GM12878 (cell line): Measurements from ENCODE around the gene NPLOC4.

Source experiments
- BHLHE40 ChIP-seq, 2 experiments: fragments of 450-650 bp in 1 of 2; IDR thresholded peaks; 2 replicates each; pipeline ENCODE4 v1.6.1; 2011 to 2017; ENCODE audit warnings: low read depth in 2 of 2, borderline replicate concordance in 1 of 2, improper control_type of control experiment in 1 of 2, low read length in 1 of 2, mild to moderate bottlenecking in 1 of 2
- CBFB ChIP-seq: IDR thresholded peaks from 2 replicates; pipeline ENCODE4 v1.6.1; 2016; ENCODE audit warnings: antibody characterized with exemption, low read depth
- EZH2 ChIP-seq: IDR thresholded peaks from 2 replicates; pipeline ENCODE4 v1.6.1; 2012; ENCODE audit warnings: low read depth, mild to moderate bottlenecking, control low read depth, inconsistent platforms, low read length, borderline replicate concordance; ENCODE audit not compliant: control insufficient read depth
- LARP7 ChIP-seq: fragments of 450-650 bp; IDR thresholded peaks from 2 replicates; pipeline ENCODE4 v1.6.1; 2017; ENCODE audit warnings: mild to moderate bottlenecking
- POLR2AphosphoS5 ChIP-seq: IDR thresholded peaks from 2 replicates; pipeline ENCODE4 v1.6.1; 2011; ENCODE audit warnings: mild to moderate bottlenecking, low read length, inconsistent platforms
- RAD21 ChIP-seq: IDR thresholded peaks from 2 replicates; pipeline ENCODE4 v1.6.1; 2011; ENCODE audit warnings: mild to moderate bottlenecking, low read depth, low read length, moderate library complexity; ENCODE audit not compliant: insufficient read depth
- TAF1 ChIP-seq: IDR thresholded peaks from 2 replicates; pipeline ENCODE4 v1.6.1; 2011; ENCODE audit warnings: mild to moderate bottlenecking, low read depth, low read length, borderline replicate concordance
- TF ChIP-seq, protein P1 (sequence below): IDR thresholded peaks from 2 replicates; pipeline ENCODE4 v1.6.1; 2012; ENCODE audit warnings: mild to moderate bottlenecking, low read depth, low read length
- TF ChIP-seq, protein P2 (sequence below), 3 experiments: IDR thresholded peaks in 2 of 3; conservative IDR thresholded peaks in 1 of 3; 2 replicates each; pipeline ENCODE4 v1.5.1; 2011; ENCODE audit warnings: low read depth in 3 of 3, low read length in 3 of 3, mild to moderate bottlenecking in 3 of 3, control low read depth in 2 of 3, moderate library complexity in 2 of 3, inconsistent platforms in 1 of 3, mixed read lengths in 1 of 3; ENCODE audit not compliant: control insufficient read depth in 2 of 3, insufficient read depth in 1 of 3; ENCODE audit errors: extremely low read depth in 1 of 3

DNA sequence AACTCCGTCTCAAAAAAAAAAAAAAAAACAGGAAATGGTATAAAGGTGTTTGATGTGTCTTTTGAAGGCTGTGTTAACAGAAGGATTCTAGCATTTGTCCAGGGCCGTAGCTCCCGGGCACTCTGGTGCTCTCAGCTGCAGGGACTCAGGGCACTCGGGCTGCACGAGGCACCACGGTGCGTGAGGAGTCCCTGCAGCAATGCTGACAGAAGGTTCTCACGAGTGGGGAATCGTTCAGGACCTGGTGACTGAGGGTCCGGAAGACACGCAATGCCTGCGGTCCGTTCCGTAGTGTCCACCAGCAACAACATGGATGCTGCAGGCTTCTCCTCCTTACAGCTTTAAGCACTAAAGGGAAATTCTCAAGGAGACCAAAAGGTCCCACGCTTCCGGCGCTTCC lies 72.1 kb downstream of the NPLOC4 start:
- no peak for TF ChIP-seq EZH2
- no peak for TF ChIP-seq RAD21
- TF ChIP-seq, protein P1, sequence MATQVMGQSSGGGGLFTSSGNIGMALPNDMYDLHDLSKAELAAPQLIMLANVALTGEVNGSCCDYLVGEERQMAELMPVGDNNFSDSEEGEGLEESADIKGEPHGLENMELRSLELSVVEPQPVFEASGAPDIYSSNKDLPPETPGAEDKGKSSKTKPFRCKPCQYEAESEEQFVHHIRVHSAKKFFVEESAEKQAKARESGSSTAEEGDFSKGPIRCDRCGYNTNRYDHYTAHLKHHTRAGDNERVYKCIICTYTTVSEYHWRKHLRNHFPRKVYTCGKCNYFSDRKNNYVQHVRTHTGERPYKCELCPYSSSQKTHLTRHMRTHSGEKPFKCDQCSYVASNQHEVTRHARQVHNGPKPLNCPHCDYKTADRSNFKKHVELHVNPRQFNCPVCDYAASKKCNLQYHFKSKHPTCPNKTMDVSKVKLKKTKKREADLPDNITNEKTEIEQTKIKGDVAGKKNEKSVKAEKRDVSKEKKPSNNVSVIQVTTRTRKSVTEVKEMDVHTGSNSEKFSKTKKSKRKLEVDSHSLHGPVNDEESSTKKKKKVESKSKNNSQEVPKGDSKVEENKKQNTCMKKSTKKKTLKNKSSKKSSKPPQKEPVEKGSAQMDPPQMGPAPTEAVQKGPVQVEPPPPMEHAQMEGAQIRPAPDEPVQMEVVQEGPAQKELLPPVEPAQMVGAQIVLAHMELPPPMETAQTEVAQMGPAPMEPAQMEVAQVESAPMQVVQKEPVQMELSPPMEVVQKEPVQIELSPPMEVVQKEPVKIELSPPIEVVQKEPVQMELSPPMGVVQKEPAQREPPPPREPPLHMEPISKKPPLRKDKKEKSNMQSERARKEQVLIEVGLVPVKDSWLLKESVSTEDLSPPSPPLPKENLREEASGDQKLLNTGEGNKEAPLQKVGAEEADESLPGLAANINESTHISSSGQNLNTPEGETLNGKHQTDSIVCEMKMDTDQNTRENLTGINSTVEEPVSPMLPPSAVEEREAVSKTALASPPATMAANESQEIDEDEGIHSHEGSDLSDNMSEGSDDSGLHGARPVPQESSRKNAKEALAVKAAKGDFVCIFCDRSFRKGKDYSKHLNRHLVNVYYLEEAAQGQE = no peak
- TF ChIP-seq LARP7 = no peak
- no peak for TF ChIP-seq POLR2AphosphoS5
- TF ChIP-seq, protein P2, sequence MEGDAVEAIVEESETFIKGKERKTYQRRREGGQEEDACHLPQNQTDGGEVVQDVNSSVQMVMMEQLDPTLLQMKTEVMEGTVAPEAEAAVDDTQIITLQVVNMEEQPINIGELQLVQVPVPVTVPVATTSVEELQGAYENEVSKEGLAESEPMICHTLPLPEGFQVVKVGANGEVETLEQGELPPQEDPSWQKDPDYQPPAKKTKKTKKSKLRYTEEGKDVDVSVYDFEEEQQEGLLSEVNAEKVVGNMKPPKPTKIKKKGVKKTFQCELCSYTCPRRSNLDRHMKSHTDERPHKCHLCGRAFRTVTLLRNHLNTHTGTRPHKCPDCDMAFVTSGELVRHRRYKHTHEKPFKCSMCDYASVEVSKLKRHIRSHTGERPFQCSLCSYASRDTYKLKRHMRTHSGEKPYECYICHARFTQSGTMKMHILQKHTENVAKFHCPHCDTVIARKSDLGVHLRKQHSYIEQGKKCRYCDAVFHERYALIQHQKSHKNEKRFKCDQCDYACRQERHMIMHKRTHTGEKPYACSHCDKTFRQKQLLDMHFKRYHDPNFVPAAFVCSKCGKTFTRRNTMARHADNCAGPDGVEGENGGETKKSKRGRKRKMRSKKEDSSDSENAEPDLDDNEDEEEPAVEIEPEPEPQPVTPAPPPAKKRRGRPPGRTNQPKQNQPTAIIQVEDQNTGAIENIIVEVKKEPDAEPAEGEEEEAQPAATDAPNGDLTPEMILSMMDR (IDR thresholded peaks at IDR 0.05 in 2 of 3, conservative IDR thresholded peaks at IDR 0.05 in 1 of 3; ENCODE audit: control insufficient read depth in 2 of 3, extremely low read depth in 1 of 3, insufficient read depth in 1 of 3, low read depth in 3 of 3, low read length in 3 of 3) = no peak
- TF ChIP-seq CBFB = no peak
- TF ChIP-seq BHLHE40 (IDR thresholded peaks at IDR 0.05; ENCODE audit: borderline replicate concordance in 1 of 2, low read depth in 2 of 2, low read length in 1 of 2) = no peak
- TF ChIP-seq TAF1 = no peak
